Aorta (tissue), 5 donors: ENCODE measurements around the gene RUNDC3A. TPM values are rescaled to one million over a fixed set of nuclear protein-coding genes. Genes with fewer than 3 reads are reported as not detected.
A peak's percentile ranks its signal among the peaks of the same experiment; 100 is the strongest.
"Not testable (repeated sequence)": the region's sequence is repeated elsewhere in the genome, so short reads cannot be mapped to it uniquely, and the experiment has no call there.

Experiments
- ATAC-seq: fragments of 200-7000 bp; cut with Tn5 transposase; one replicate; pipeline ENCODE4 v1.9.1; 2022; ENCODE audit warnings: moderate library complexity; ENCODE audit not compliant: low FRiP score
- DNase-seq, 2 donors: peaks; one replicate each; pipeline ENCODE4 v3.0.0-alpha.2; 2020
- H3K27ac ChIP-seq, 2 donors: one replicate each; pipeline ENCODE4 v1.5.1; 2013; ENCODE audit warnings: low read length in 2 of 2, mild to moderate bottlenecking in 2 of 2, moderate library complexity in 2 of 2, control low read depth in 1 of 2, inconsistent platforms in 1 of 2, low read depth in 1 of 2
- H3K27me3 ChIP-seq, 2 donors: one replicate each; pipeline ENCODE4 v1.6.1; 2013; ENCODE audit warnings: control low read depth in 1 of 2, low read length in 1 of 2, mild to moderate bottlenecking in 1 of 2, moderate library complexity in 1 of 2; ENCODE audit not compliant: insufficient read depth in 2 of 2, control insufficient read depth in 1 of 2
- H3K36me3 ChIP-seq, 2 donors: one replicate each; pipeline ENCODE4 v1.6.1; 2013; ENCODE audit warnings: control low read depth in 1 of 2, low read length in 1 of 2, mild to moderate bottlenecking in 1 of 2; ENCODE audit not compliant: insufficient read depth in 2 of 2, control insufficient read depth in 1 of 2
- H3K4me1 ChIP-seq, 2 donors: one replicate each; pipeline ENCODE4 v1.6.1; 2013; ENCODE audit warnings: low read length in 2 of 2, control low read depth in 1 of 2, mild to moderate bottlenecking in 1 of 2, moderate library complexity in 1 of 2; ENCODE audit not compliant: insufficient read depth in 2 of 2, control insufficient read depth in 1 of 2
- H3K4me3 ChIP-seq, 2 donors: one replicate each; pipeline ENCODE4 v1.5.1; 2013; ENCODE audit warnings: low read length in 2 of 2, control low read depth in 1 of 2, mild to moderate bottlenecking in 1 of 2
- H3K9me3 ChIP-seq: one replicate; pipeline ENCODE4 v1.6.1; 2013; ENCODE audit warnings: mild to moderate bottlenecking, low read length; ENCODE audit not compliant: control insufficient read depth
- WGBS, 2 donors: extraction: QIAGEN DNeasy Blood & Tissue Kit; methylation state at CpG; one replicate each; pipeline ENCODE4 v1.1.7; 2013; 5-methylcytosine and 5-hydroxymethylcytosine counted together
- intact Hi-C, 2 donors: fragments of 100-400 bp; cut with DNase I; formaldehyde crosslinking; loops; one replicate each; pipeline versions ENCODE4 v1.14.2 to v1.15.0; 2022
- polyA plus RNA-seq, 2 donors: library from polyadenylated mRNA; stranded (reverse); fragments of 200-250 nt; gene quantifications; one replicate each; pipeline ENCODE4 v1.2.3, GENCODE V29; 2013
- total RNA-seq, 2 donors: library from RNA; stranded (reverse); fragmentation: NEBNext Ultra II Directional; extraction: Animal tissue kit (Norgen Biotek cat#: 25700); gene quantifications; one replicate each; pipeline ENCODE4 v1.2.1, GENCODE V29; 2021
- donor health status: healthy with polysubstance abuse.
- donor health status: Bipolar disorder and iron deficiency.
- donor health status: DM: no; HTN: no; CAD: no.
- donor health status: DM: no; HTN: no; CAD: no.
- donor health status: DM: yes; HTN: yes; CAD: no.

RUNDC3A gene
- total and polyA plus RNA-seq, 4 donors = 0.26 to 0.75 (median 0.50) TPM; not detected in 1

GRCh38 chr17:44343510-44344209 is 35.3 kb downstream of the RUNDC3A start:
- no peak overlapping the region for H3K27ac ChIP-seq
- no peaks in the 10 kb centered on the region for H3K36me3 ChIP-seq
- ATAC-seq (no peak), DNase-seq (peak in 1 of 2 donors; percentile 44)
- H3K4me1 ChIP-seq = peaks cover 0 to 3% of the 10 kb centered on the region in 2 donors
- H3K27me3 ChIP-seq = no peaks in the 10 kb centered on the region
- no peaks in the 10 kb centered on the region for H3K9me3 ChIP-seq
- WGBS, 2 donors = 70% methylated on average over 11 of the region's 11 CpGs
- H3K4me3 ChIP-seq = no peak overlapping the region
- intact Hi-C loops = loop anchor here in 1 of 2 donors (10.0 kb wide), 1 partner anchor 949 kb away; the partner anchor contains the start of gene ARL4D

- Histone ChIP-seq H3K36me3 (no peaks in the 10 kb centered on the region), H3K4me1 (peaks cover 0 to 3% of the 10 kb centered on the region in 2 donors), H3K27me3 (no peaks in the 10 kb centered on the region), H3K9me3 (no peaks in the 10 kb centered on the region), H3K27ac (peak within 1 kb of the TSS in 1 of 2 donors; percentile 60), H3K4me3 (peak within 1 kb of the TSS; percentile 48 to 61)
- 1% methylated on average over 26 of the region's 26 CpGs for WGBS, 2 donors
- DNase-seq (peak; percentile 93 to 96), ATAC-seq (peak; percentile 98)
- intact Hi-C loops = loop anchor here in 1 of 2 donors (10.0 kb wide), 1 partner anchor 950 kb away; the partner anchor contains the start of gene ARL4D
Measured at GRCh38 chr17:44344939-44345453, 36.6 kb downstream of the RUNDC3A start, which contains the start of gene GRN. TSS of gene GRN (plus strand) at chr17:44345302. CDS start at chr17:44349165, 3,863 bp downstream.

GRCh38 chr17:44345454-44346026 is 37.1 kb downstream of the RUNDC3A start:
- peak; percentile 36 for ATAC-seq

GRCh38 chr17:44346064-44346844 is 37.9 kb downstream of the RUNDC3A start:
- H3K4me1 ChIP-seq = peaks cover 0 to 3% of the 10 kb centered on the region in 2 donors
- DNase-seq (no peak), ATAC-seq (no peak)
- H3K4me3 ChIP-seq = no peak overlapping the region
- 75 to 78% methylated on average over 13 of the region's 13 CpGs for WGBS, 2 donors
- no peaks in the 10 kb centered on the region for H3K9me3 ChIP-seq
- H3K27me3 ChIP-seq = no peaks in the 10 kb centered on the region
- no peaks in the 10 kb centered on the region for H3K36me3 ChIP-seq
- intact Hi-C loops = loop anchor here in 1 of 2 donors (10.0 kb wide), 1 partner anchor 951 kb away; the partner anchor contains the start of gene ARL4D
- no peak overlapping the region for H3K27ac ChIP-seq

More at GRCh38 chr17:44345454-44346026, 37.1 kb downstream of the RUNDC3A start:
- Histone ChIP-seq H3K27me3 (no peaks in the 10 kb centered on the region), H3K4me3 (peak overlapping the region; percentile 48 to 61), H3K4me1 (peaks cover 0 to 3% of the 10 kb centered on the region in 2 donors), H3K36me3 (no peaks in the 10 kb centered on the region), H3K9me3 (no peaks in the 10 kb centered on the region), H3K27ac (peak overlapping the region in 1 of 2 donors; percentile 60)
- 2 to 3% methylated on average over 21 of the region's 21 CpGs for WGBS, 2 donors
- DNase-seq = peak; percentile 72 to 74
- intact Hi-C loops = loop anchor here in 1 of 2 donors (10.0 kb wide), 1 partner anchor 951 kb away; the partner anchor contains the start of gene ARL4D

- not testable (repeated sequence) for H3K4me1 ChIP-seq, ATAC-seq, H3K9me3 ChIP-seq, H3K4me3 ChIP-seq, H3K27ac ChIP-seq, H3K27me3 ChIP-seq, H3K36me3 ChIP-seq
- WGBS, 2 donors = 83 to 85% methylated on average over 18 of the region's 18 CpGs
- DNase-seq = peak in 1 of 2 donors; percentile 22
- intact Hi-C loops = loop anchor here in 1 of 2 donors (10.0 kb wide), 1 partner anchor 953 kb away; the partner anchor contains the start of gene ARL4D
Measured at GRCh38 chr17:44347206-44348055, 39.0 kb downstream of the RUNDC3A start.

GRCh38 chr17:44348234-44348987 is 40.0 kb downstream of the RUNDC3A start:
- DNase-seq = peak in 1 of 2 donors; percentile 78
- Histone ChIP-seq H3K27me3 (no peaks in the 10 kb centered on the region), H3K27ac (no peak overlapping the region), H3K9me3 (no peaks in the 10 kb centered on the region), H3K4me1 (peaks cover 0 to 3% of the 10 kb centered on the region in 2 donors), H3K4me3 (no peak overlapping the region), H3K36me3 (no peaks in the 10 kb centered on the region)
- WGBS, 2 donors = 77 to 79% methylated on average over 9 of the region's 9 CpGs
- intact Hi-C loops = loop anchor here in 1 of 2 donors (10.0 kb wide), 1 partner anchor 954 kb away; the partner anchor contains the start of gene ARL4D
- ATAC-seq = no peak

GRCh38 chr17:44348988-44349364 is 40.6 kb downstream of the RUNDC3A start:
- peak in 1 of 2 donors; percentile 37 for DNase-seq
- H3K9me3 ChIP-seq = no peaks in the 10 kb centered on the region
- H3K4me3 ChIP-seq = no peak overlapping the region
- H3K36me3 ChIP-seq = no peaks in the 10 kb centered on the region
- peaks cover 0 to 3% of the 10 kb centered on the region in 2 donors for H3K4me1 ChIP-seq
- no peak overlapping the region for H3K27ac ChIP-seq
- 85% methylated on average over 6 of the region's 6 CpGs for WGBS, 2 donors
- no peaks in the 10 kb centered on the region for H3K27me3 ChIP-seq
- no peak for ATAC-seq
- intact Hi-C loops = loop anchor here in 1 of 2 donors (10.0 kb wide), 1 partner anchor 954 kb away; the partner anchor contains the start of gene ARL4D
